GM21360 (cell line): Measurements from ENCODE around the gene TBC1D2B.
"Not testable (repeated sequence)": the region's sequence is repeated elsewhere in the genome, so short reads cannot be mapped to it uniquely, and the experiment has no call there.

ENCODE experiments used
- ATAC-seq: cut with Tn5 transposase; IDR thresholded peaks from one replicate; pipeline ENCODE4 v1.9.1; 2021; ENCODE audit warnings: mild to moderate bottlenecking, moderate library complexity; ENCODE audit not compliant: unreplicated experiment

The TBC1D2B gene

DNA sequence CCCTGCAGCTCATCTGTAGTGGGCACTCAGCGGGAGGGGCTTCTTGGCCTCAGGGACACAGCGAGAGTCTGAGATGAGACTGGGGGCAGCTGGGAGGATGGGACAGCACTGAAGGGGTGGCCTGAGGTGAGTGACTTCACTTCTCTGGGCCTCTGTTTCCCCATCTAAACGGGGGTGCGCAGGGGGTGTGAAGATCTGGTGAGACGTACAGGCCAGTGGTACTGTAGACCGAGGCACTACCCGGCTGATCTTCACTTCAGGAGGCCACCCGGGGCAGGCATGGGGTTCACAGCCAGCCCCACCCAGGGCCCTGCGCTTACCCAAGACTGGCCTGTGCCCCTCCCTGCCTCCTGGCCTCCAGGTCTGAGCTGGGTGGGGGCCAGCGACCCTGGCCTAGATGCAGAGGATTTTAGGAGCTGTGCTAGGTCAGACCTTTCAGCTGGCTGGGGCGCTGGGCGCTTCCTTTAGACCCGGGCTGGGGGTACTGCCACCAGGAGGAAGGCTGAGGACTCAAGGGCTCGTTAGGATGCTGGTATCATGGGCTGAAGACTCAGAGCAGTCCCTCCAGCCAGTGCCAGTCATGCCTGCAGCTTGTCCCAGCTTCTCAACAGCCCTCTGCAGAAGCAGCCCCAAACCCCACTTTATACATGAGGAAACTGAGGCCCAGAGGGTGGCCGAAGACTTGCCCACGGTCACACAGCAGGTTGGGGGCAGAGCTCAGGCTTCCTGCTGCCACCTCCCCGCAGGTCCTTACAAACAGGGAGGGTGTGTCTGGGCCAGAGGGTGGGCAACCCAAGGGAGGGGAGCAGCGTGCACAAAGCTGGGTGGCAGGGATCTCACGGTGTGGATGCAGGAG is 99.4 kb downstream of the TBC1D2B start:
- not testable (repeated sequence) for ATAC-seq

DNA sequence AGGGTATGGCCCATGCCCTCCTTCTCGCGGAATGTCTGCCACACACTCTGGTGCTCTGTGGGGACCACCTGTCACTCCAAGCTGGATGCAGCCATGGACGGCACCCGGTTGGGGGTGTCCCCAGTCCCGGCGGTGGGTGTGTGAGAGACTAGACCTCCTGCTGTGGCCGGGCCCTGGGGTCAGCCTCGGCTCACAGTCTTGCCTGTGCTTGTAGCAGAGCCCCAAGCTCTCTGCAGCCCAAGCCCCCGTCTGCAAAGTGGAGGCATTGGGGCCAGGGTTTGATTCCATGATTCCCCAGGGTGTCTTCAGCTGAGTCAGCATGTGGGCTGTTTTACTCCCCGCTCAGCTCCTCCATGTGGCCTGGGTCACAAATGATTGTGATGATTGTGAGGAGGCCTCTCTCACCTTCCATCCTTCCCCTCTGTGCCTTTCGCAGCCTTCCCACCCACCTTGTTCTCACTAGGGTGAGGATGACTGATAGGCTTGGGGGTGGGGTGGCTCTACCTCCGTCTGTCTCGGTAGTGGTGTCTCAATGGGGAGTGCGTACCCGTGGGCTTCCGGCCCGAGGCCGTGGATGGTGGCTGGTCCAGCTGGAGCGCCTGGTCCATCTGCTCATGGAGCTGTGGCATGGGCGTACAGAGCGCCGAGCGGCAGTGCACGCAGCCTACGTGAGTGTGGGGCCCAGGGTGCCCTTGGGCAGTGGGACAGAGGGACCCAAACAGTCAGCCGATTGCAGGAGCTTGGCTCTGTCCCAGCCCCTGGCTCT is 100.6 kb downstream of the TBC1D2B start:
- not testable (repeated sequence) for ATAC-seq

- not testable (repeated sequence) for ATAC-seq
These were observed 101.4 kb downstream of the TBC1D2B start for GRCh38 chr15:77976095-77976450.

DNA sequence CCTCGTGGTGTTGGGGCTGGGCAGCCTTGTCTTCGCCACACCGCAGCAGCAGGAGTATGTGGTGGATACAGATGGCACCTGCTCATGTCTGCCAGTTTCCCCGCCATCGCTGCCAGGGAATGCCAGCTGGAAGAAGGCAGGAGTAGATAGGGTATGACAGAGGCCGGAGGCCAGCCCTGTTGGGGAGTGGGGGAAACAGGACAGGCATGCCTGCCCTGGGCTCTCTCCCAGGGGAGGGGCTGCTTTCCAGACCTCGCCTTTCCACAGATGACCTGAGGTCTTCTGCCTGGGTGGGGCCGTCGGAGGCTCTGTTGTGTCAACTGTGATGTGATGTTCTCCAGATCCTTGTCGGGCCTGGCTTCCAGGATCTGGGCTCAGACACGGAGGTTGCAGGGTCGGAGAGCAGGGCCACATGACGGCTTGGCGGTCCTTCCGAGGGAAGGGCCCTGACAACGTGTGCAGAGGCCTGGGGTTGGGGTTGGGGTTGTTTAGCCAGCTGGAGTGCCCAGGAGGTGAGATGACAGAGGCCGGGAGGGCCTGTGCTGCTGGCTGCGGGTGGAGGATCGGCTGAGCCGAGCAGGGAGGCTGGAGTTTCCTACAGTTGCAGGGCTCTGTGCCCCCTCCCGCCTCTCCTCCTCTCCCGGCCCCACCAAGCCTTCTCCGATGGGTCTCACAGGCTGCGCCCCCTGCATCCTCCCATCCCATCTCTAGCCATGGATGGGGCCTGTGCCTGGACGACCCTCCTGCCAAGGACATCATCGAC is 102.0 kb downstream of the TBC1D2B start:
- no peak for ATAC-seq

DNA sequence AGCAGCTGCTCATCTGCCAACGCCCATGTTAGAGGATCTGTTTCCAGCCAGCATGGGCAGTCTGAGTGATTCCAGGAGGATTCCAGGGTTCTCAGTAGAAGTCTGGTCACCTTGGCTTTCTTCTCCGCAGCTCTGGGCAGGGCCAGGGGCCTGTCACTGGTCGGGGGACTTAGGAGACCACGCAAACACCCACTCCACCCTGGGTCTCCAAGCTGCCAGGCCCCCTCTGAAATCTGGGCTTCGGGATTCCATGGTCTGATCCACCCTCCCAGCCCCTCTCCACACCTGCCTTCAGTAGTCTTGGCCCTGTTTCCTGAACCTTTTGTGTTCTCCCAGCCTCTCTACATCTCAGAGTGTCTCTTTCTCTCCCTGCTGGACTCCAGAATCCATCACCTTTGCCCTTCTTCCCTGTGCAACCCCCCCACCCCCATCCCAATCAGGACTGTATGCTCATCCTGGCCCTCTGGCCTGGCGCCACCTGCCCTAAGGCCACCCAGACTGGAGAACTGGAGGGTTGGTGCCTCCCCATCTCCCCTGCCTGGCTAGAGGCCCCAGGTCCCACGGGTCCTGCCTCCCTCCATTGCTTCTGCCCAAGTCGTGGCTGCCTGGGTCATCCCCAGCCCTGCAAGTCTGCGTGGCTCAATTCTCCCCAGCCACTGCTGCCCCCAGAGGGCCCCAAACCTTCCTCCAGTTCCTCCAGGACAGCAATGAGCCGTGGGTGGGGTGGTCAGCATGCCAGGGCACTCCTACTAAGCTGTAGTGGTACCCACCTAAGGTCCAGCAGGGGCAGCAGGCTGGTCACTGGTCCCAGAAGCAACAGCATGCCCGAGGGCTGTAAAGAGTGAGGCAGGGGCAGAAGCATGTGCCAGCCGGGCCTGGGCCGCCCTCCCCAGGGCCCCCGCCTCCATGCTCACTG is 102.8 kb downstream of the TBC1D2B start:
- no peak for ATAC-seq

DNA sequence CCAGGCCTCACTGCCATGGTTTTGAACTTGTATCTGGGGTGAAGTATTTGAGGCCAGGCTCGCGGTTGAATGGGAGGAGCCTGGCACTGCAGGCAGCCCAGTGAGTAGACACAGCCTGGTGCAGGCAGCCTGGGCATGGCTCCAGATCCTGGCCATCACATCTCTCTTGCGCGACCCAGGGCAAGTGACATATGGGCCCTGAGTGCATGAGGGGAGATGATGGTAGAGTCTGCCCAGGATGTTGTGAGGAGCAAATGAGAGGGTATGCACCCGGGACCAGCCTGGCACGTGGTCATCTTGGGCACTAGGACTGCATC is 103.5 kb downstream of the TBC1D2B start:
- no peak for ATAC-seq

GRCh38 chr15:77973273-77974097 is 104.0 kb downstream of the TBC1D2B start:
- ATAC-seq, result not testable (repeated sequence)

DNA sequence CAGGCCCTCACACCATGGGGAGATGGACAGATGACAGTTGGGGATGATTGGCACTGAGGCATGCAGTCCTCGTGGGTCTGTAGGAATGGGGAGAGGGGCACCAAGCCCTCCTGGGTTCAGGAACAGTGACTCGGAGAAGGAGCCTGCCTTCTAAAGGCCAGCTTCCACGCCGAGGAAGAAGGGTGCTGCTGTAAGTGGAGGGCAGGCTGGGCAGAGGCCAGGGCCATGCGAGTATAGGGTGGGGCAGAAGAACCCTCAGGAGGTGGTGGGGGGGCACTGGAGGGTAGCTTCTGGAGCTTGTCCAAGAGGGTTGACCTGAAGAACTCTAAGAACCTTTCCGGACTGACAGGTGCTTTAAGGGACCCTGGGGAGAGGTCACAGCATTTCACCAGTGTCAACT is 104.8 kb downstream of the TBC1D2B start:
- ATAC-seq, result not testable (repeated sequence)

DNA sequence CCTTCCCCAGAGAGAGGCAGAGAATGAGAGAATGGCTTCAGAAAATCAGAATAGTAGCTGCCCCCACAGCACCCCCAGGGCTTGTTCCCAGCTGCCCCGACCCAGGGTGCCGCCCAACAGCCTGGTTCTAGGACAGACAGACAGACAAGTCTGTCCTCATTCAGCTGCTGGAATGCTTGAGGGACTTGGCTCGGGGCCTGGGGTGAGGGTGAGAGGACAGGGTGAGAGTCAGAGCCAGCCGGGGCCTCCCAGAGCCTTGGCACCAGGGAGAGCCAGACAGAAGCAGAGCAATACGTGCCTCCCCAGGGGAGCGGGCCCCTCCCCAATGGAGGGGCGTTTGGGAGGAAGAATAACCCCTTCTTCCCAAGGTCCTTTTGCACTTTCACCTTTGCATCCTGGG is 105.6 kb downstream of the TBC1D2B start:
- ATAC-seq, result not testable (repeated sequence)

GRCh38 chr15:77970813-77971360 is 106.6 kb downstream of the TBC1D2B start:
- not testable (repeated sequence) for ATAC-seq

GRCh38 chr15:77969055-77969454 is 108.5 kb downstream of the TBC1D2B start:
- ATAC-seq, result no peak

GRCh38 chr15:77967798-77968197 is 109.7 kb downstream of the TBC1D2B start:
- no peak for ATAC-seq

- not testable (repeated sequence) for ATAC-seq
These were observed 110.3 kb downstream of the TBC1D2B start for GRCh38 chr15:77967235-77967615.

DNA sequence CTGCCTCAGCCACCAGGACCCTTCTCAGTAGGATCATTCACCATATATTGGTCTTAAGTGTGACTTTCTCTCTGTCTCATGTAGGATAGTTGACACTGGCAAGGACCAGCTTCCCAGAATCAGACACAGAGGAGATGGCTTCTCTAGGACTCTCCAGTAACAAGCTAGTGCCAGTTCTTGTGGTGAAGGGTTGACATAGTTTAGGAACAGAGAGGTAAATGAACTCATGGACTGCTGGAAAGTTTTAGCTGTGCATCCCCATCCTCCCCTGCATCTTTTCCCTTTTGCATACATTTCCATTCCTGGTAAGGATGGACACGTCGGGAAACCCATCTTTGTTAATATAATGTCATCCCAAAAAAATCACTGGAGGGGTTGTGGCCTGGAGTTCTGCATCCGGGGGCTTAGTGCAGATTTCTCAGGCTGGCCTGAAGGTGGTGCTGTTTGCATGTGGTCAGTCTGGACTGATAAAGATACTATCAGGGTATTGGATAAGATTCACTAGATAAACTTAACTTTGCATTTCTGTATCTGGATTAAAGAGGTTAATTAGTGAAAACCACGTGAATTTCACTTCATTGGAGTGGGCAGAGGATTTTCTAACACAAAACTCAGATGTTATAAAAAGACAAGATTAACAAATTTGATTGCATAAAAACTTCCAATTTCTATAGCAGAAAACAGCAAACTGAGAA is 110.8 kb downstream of the TBC1D2B start:
- ATAC-seq, result no peak

DNA sequence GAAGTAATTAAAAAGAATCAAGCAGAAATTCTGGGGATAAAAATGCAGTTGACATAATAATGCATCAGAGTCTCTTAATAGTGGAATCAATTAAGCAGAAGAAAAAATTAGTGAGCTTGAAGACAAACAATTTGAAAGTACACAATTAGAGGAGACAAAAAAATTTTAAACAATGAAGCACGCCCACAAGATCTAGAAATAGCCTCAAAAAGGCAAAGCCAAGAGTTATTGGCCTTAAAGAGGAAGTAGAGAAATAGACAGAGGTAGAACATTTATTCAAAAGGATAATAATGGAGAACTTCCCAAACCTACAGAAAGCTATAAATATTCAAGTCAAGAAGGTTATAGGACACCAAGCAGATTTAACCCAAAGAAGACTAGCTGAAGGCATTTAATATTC is 113.3 kb downstream of the TBC1D2B start:
- ATAC-seq, result no peak

- peak; percentile 87 for ATAC-seq
These were observed 118.1 kb downstream of the TBC1D2B start for GRCh38 chr15:77959432-77959879.

- not testable (repeated sequence) for ATAC-seq
These were observed 118.6 kb downstream of the TBC1D2B start for GRCh38 chr15:77958716-77959431.

DNA sequence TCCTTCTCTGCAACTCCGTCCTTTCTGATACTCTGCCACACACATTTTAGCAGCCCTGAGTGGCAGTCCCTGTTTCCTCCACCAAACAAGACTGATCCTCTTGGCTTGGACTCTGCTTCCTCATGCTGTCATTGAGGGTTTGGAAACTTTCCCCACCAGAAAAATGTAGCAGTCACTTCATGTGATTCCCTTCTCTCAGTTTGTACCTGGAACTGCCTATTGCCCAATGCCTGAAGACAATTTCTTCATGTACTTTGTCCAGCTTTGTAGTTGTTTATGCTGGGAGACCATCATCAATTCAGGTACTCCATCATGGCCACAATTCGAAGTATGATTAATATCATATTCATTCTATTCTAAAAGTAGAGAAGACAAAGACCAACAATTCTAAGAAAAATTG is 119.5 kb downstream of the TBC1D2B start:
- ATAC-seq, result not testable (repeated sequence)
